AG09309 (cell line): ENCODE data around the gene ZFP90.

Experiments used
- DNase-seq: peaks from one replicate; pipeline ENCODE4 v3.0.0-alpha.2; 2010; ENCODE audit warnings: low read depth
- H3K4me3 ChIP-seq: 2 replicates; pipeline ENCODE4 v1.5.1; 2011; ENCODE audit warnings: mild to moderate bottlenecking, low read depth, low read length, moderate library complexity; ENCODE audit not compliant: control insufficient read depth
- TF ChIP-seq, protein P1 (sequence below): IDR thresholded peaks from 2 replicates; pipeline ENCODE4 v1.5.1; 2011; ENCODE audit warnings: mild to moderate bottlenecking, low read depth, low read length, inconsistent platforms; ENCODE audit not compliant: insufficient read depth, control insufficient read depth; ENCODE audit errors: missing control alignments

The ZFP90 gene

GRCh38 chr16:68538880-68539701 is at the start of gene ZFP90:
TSS of gene ZFP90 (plus strand) at chr16:68539291. CDS start at chr16:68539793, 502 bp downstream.
- TF ChIP-seq, protein P1, sequence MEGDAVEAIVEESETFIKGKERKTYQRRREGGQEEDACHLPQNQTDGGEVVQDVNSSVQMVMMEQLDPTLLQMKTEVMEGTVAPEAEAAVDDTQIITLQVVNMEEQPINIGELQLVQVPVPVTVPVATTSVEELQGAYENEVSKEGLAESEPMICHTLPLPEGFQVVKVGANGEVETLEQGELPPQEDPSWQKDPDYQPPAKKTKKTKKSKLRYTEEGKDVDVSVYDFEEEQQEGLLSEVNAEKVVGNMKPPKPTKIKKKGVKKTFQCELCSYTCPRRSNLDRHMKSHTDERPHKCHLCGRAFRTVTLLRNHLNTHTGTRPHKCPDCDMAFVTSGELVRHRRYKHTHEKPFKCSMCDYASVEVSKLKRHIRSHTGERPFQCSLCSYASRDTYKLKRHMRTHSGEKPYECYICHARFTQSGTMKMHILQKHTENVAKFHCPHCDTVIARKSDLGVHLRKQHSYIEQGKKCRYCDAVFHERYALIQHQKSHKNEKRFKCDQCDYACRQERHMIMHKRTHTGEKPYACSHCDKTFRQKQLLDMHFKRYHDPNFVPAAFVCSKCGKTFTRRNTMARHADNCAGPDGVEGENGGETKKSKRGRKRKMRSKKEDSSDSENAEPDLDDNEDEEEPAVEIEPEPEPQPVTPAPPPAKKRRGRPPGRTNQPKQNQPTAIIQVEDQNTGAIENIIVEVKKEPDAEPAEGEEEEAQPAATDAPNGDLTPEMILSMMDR, result no peak
- no peak for DNase-seq
- H3K4me3 ChIP-seq, result peak within 1 kb of the TSS; percentile 95

- no peak overlapping the region for H3K4me3 ChIP-seq
- TF ChIP-seq, protein P1, result no peak
- DNase-seq, result no peak
These were observed 48.7 kb upstream of the ZFP90 start for GRCh38 chr16:68490358-68490757.

GRCh38 chr16:68490829-68491575 is 48.1 kb upstream of the ZFP90 start:
- no peak overlapping the region for H3K4me3 ChIP-seq
- TF ChIP-seq, protein P1, result no peak
- DNase-seq, result peak; percentile 16

GRCh38 chr16:68491576-68491950 is 47.5 kb upstream of the ZFP90 start:
- TF ChIP-seq, protein P1, result no peak
- H3K4me3 ChIP-seq, result no peak overlapping the region
- no peak for DNase-seq

DNA sequence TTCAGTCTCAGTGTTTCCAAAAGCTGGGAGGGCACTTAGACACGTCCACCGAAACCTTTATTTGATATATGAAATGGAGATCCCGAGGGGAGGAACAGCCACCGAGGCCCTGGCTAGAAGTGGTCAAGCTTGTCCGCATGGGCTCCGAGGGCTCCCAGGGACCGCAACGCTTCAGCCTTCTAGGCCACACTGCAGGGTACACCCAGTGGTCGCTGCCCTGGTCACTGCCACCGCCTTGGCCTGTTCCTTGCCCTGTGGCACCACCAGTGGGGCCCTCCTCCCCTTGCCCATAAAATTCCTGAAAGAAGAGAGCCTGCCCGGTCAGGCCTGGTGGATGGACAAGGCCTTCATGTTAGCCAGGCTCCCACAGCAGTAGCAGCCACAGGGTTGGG is 46.9 kb upstream of the ZFP90 start:
- TF ChIP-seq, protein P1, result no peak
- no peak overlapping the region for H3K4me3 ChIP-seq
- DNase-seq, result no peak

GRCh38 chr16:68492543-68493411 is 46.3 kb upstream of the ZFP90 start:
- no peak for DNase-seq
- no peak overlapping the region for H3K4me3 ChIP-seq
- TF ChIP-seq, protein P1, result no peak
